HG03571 (cell line): ENCODE data around the gene TVP23C.
"Not testable (repeated sequence)": the region's sequence is repeated elsewhere in the genome, so short reads cannot be mapped to it uniquely, and the experiment has no call there.

Experiments used
- ATAC-seq: cut with Tn5 transposase; IDR thresholded peaks from one replicate; pipeline ENCODE4 v1.9.1; 2021; ENCODE audit not compliant: unreplicated experiment

TVP23C gene

DNA sequence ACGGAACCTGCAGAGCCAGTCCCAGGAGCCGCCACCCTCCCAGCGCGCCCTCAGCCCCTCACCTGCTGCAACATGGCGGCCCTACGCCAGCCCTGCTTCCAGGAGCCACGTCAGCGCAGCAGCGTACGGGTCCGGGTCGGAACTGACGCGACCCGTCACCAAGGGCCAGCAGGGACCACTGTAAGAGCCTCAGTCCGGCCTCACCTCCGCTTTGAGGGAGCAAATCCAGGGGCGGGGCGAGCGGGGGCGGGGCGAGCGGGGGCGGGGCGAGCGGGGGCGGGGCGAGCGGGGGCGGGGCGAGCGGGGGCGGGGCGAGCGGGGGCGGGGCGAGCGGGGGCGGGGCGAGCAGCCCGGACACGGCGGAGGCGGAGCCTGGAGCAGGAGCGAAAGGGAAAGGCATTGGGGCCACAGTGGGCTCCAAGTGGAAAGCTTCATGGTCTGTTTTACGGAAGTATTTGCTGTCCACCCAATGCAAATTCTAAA is at the start of gene TVP23C:
Gene TVP23C (minus strand): TSS at position 109 of the 483 bp plus-strand sequence. CDS start 35 bp downstream, at position 74.
- ATAC-seq: peak; percentile 83

DNA sequence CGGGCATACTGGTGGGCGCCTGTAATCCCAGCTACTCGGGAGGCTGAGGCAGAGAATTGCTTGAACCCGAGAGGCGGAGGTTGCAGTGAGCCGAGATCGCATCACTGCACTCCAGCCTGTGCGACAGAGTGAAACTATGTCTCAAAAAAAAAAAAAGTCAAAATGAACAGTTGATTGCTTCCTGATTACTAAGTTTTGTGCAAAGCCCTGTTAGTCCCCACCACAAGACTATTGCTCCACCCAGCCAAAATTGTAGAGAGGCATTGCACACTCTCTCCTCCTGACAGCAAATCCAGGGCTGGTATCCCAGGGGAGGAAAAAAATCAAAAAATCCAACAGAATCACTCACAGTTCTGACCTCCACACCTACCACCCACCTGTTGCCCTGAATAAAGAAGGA is 29.7 kb upstream of the TVP23C start:
- not testable (repeated sequence) for ATAC-seq

DNA sequence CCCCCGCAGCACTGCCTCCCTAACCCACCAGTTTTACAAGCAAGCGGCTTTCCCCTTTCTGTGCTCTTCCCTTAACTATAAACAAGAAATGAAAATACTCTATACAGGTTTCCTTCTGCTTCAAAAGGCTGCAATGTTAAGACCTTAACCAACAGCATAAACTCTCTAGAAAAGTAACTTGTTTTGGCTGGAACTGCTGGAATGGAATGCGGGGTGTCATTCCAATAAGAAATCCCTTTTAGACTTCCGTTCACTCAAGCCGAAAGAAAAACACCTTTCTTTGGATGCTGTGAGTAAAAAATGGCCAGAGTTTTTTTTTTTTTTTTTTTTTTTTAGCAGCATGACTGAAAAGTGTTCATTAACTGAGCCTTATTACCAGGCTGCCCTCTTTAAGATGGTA is 28.7 kb upstream of the TVP23C start:
- not testable (repeated sequence) for ATAC-seq

DNA sequence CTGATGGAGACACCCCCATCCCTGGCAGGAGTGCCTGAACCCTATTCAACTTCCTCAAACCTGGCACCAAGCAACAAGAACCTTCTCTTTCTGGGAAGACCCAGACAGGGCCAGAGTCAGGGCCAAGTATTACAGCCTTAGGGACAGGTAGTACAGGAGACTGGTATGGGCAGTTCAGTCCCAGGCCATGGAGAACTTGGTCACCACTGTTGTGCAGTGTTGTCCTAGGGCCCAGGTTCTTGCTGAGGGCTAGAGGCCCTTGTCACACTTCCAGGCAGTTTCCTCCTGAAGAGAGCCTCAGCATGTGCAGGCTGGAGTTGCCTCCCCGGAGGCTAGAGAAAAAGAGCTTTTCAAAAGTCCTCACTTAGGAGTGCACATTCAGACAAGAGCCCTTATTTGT is 27.6 kb upstream of the TVP23C start:
- ATAC-seq: not testable (repeated sequence)

DNA sequence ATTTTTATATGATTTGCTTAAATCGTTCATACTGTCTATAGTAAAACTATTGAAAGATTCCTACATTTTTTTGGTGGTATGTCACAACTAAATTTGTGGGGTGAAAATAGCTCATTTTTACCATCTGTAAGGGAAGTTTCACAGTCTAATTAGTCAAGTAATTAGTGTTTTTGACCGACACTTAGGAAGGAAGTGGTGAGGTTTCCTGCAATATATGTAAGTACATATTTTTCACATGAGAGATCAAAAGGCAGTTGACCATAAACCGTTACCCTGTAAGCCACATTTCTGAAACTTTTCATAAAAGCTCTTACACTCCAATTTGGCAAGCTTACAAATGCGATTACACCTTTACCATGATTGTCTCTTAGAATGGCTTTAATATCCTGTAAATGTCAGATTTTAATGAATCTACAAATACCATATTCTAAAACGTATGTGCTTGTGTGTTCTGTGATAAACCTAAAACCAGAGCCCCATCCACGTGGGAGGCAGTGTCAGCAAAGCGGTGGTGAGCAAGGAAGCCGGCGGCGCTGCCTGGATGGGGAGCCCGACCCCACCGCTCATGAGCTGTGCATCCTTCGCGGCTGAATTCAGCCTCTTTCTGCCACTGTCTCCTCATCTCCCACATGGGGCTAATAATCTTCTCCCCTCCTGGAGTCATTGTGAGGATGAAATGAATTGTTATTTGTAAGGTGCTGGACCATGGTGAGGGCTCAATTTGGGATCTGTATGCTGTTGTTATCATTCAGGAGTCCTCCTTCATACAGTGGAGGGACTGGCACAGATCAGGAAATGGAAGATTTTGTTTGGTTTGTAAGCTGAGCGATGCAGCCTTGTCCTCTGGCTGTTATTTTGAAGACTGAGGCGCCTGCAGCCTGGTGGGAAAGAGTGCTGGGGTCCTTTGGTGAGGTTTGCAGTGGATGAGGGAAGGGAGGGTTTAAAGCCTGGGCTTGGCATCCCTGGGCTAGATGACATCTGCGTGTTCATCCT is 26.6 kb upstream of the TVP23C start:
- ATAC-seq: peak; percentile 53

DNA sequence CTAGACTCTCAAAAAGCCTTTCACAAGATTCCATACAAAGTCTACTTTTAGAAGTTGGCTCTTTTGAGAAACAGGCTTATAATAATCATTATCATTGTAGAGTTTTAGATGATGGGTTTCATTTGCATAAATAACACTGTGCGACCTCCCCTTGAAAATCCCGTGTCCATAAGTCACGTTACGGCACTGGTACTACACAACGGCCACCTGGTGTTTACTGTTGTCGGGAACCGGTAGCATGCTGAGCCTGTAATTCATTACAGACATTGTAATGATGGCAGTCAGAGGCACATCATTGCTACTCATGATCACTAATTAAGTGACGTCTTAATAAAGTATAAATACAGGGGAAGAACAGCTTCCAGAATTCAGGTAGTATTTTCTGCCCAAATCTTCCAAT is 24.7 kb upstream of the TVP23C start:
- ATAC-seq: not testable (repeated sequence)

DNA sequence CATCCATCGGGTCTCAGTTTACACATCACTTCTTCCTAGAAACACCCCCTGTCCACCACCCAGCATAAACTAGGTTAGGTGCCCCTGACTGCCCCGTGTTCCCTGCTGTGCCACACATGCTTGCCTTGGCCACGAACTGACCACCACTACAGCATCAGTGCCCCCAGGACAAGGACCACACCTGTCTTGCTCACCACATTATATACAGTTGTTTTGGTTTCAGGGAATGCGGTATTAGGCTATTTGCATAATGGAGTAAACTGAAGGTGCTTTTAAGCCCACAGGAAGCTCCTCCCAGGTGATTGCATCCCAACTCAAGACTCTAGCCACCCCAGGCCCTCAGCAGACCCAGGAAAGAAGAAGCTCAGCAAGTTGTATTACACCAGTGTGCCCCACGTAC is 20.0 kb upstream of the TVP23C start:
- not testable (repeated sequence) for ATAC-seq

DNA sequence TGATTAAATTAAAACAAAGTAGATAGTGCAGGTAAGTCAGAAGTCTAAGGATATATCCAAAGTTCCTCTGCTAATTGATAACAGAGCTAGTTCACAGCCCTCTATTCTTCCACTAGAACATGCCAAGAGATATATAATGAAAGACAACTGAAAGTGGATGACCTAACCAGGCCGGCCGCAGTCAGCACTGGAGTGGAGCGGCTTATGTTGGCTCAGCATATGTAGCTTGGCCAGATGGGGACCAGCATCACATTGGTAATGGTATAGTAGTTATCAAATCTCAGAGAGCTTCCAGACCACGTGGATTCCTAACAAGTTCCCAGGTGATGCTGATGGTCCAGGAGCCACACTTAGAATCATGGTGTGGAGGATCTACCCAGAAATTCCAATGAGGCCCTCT is 18.2 kb upstream of the TVP23C start:
- not testable (repeated sequence) for ATAC-seq

DNA sequence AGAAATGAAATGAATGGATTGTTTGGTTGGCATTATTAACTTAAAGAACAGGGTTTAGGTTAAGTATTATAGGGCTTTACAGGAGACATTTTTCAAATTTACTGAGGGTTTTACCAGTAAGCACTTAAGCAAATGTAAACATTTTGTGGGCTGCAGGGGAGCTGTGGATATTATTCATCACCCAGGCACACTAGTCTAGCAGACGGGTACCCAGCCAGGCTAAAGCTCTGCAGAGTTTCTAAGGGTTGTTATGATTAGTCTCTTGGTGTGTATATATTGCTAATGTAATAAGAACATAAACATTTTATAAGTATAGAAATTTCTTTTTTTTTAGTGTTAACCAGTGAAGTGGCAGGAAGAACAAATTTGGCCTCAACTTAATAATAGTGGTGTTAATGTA is 13.6 kb upstream of the TVP23C start:
- not testable (repeated sequence) for ATAC-seq

DNA sequence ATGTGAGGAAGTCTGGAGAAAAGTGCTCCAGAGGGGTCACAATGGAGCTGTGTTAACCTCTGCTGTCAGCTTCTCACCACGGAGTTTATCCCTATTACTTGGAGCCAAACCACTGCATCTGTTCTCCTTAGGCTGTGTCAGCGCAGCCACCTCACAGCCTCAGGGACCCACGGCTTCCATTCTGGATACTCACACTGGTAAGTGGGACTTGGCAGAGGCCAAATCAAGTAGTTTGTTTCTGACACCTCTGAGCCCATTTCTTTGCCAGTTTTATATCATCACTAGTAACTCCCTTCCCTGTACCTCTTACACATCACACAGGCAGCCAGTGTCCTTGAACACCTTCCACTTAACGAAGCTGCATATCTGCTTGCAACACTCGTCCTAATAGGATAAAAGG is 11.4 kb upstream of the TVP23C start:
- not testable (repeated sequence) for ATAC-seq

DNA sequence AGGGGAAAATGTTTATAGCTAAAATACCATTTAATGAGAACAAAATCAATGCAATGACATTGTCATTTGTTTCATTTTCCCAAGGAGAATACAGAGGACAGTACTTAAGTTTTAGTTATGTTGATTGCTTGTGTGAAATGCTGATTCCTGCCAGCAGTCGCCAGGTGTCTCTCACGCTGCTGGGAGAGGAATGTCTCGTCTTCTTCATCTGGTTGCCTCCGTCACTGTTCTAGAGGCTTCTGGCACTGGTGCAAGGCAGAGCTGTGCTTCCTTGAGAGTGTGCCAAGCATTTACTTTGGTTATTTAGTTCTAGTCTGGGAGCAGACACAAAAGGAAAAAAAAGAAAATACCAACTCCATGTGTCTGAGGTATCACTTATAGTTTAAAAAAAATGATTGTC is 10.6 kb upstream of the TVP23C start:
- ATAC-seq: not testable (repeated sequence)

DNA sequence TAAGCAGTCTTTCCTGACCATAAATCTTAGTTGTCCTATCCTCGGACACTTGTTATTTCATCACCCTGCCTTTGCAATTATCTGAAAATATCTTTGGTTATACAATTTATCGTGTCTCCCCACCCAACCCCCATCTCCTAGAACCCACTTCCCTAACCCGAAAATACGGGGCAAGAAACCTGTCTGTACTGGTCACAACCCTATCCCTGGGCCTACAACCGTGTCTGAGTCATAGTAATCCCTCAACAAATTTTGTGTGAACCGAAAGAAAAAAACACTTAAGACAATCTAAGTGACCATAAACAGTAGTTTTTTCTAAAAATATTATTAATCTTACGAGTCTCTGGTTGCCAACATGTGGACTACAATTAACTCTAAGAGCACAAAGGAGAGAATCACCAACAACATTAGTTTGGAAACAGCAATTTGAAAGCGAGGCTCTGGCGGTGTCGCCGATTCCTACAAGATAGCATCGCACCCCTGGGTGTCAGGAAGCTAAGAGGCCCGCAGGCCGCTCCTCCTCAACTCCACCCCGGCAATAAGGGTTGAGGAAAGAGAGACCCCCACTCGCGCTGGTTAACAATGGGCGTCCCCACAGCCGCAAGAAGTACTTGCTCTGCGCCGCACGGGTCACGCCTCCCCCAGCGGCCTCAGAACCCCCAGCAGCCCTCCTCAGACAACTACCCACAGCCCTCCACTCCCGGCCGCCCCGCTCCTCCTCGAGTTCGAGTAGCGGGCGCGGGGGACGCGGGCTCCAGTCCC is 489 bp downstream of the TVP23C start:
- ATAC-seq: peak; percentile 28

DNA sequence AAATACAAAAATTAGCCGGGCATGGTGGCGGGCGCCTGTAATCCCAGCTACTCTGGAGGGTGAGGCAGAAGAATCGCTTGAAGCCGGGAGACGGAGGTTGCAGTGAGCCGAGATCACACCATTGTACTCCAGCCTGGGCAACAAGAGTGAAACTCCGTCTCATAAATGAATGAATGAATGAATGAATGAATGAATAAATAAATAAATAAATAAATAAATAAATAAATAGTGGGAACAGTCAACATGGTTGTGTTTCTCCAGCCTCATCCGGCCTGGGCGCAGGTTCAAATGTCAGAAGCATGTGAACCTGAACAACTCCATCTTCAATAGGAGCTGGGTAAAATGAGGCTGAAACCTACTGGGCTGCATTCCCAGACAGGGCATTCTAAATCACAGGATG is 1.8 kb downstream of the TVP23C start:
- ATAC-seq: not testable (repeated sequence)

DNA sequence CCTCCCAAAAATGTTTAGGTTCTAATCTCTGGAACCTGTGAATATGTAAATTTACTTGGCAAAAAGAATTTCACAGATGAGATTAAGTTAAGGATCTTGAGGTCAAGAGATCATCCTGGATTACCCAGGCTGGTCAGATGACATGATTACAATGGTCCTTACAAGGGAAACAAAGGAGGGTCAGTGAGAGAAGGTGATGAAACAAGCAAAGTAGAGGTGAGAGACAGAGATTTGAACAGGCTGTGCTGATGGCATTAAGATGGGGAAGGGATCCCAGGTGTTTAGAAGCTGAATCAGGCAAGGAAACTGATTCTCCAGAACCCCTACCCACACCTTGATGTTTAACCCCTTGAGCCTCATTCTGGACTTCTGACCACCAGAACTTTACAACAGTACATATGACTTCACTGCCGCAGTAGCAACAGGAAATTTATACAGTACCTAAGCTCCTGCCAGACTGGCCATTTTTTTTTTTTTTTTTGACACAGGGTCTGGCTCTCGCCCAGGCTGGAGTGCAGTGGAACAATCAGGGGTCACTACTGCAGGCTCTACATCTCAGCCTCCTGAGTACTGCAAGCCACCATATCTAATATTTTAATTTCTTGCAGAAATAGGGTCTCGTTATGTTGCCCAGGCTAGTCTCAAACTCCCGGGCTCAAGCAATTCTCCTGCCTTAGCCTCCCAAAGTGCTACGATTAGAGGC is 4.7 kb downstream of the TVP23C start:
- ATAC-seq: not testable (repeated sequence)

DNA sequence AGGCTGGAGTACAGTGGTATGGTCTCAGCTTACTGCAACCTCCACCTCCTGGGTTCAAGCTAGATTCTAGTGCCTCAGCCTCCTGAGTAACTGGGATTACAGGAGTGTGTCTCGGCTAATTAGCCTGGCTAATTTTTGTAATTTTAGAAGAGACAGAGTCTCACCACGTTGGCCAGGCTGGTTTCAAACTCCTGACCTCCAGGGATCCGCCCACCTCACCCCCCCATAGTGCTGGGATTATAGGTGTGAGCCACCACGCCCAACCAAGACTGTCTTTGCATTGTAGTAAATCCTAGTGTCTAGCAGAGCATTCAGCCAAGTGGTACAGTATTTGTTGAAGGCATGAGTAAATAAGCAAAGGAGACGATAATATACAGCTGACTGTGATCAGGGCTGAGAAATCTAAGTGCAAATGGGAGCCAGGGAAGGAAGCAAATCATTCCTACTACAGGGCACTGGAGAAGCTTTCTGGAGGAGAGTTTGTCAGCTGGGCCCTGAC is 5.9 kb downstream of the TVP23C start:
- not testable (repeated sequence) for ATAC-seq

DNA sequence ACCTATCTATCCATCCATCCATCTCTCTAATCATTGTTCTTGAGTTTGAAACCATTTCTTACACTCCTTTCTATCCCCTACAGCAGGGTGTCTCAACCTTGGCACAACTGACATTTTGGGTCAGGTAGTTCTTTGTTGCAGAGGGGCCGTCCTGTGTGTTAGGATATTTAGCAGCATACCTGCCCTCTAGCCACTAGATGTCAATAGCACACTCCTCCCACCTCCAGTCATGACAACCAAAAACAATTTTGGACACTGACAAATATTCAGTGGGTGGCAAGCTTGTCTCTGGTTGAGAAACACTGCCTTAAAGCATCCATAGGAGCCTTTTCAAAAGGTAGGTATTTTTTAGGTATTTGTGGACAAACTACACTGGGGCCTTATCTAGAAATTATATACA is 10.4 kb downstream of the TVP23C start:
- not testable (repeated sequence) for ATAC-seq

DNA sequence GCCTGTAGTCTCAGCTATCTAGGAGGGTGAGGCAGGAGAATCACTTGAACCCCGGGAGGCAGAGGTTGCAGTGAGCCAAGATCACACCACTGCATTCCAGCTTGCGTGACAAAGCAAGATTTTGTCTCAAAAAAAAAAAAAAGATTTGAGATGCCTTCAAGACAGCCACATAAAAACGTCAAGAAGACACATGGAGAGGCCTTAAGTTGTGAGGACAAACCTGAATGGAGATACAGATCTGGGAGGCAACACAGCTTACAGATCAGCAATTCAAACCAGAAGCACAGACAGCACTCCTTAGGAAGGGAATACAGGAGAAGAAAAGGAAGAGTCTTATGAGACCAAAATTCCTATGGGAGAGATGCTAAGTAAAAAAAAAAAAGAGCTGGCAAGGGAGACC is 13.7 kb downstream of the TVP23C start:
- not testable (repeated sequence) for ATAC-seq

DNA sequence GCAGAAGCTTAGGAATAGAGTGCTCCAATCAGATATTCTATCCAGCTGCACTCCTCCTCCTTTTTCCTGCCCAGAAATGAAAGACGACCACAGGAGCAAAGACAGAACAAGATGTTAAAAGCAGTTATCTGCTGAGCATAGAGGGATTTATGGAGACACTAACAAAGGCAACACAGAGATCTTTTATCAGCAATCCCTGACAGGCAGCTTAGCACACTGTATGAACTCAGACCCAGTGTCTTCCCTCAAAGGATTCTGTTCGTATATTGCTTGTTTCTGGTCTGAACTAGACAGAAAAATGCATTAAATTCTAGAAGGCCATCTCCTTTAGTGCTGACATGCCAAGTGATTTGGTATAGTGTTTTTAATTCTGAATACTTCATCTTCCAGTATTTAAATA is 16.7 kb downstream of the TVP23C start:
- not testable (repeated sequence) for ATAC-seq

DNA sequence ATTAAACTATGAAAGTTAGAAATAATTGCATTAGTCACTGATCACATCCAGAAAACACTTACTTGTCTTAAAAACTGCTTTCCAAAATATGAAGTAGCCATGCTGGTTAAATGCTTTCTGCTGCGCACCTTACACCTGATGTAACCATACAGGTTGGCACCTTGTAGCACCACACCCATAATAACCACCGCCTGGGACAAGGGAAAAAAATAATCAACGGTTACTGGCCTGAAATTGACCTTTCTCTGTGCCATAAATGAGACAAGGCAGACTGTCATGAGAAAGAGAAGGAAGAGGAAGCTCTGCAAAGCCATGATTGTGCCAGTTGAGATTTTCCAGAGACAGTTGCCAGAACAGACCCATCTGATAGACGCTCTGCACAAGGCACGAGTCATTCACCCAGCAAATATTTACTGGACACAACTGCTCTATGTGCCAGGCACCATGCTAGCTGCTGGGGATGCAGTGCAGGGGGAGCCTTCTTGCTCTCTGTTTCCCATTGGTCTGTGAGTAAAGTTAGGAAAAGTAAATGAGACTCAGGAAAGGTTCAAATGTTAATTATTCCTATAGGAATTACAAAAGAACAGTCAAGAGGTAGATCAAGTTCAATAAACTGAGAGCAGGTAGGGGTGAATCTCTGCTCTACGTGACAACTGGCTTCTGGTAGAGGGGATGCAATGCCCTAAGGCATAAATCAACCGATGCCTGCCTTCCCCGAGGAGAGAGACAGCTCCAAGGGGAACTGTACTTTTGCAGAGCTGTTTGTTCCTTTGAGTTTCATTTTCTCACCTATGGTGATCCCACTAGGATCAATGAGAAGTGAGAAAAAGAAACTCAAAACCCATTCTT is 22.7 kb downstream of the TVP23C start:
- not testable (repeated sequence) for ATAC-seq

DNA sequence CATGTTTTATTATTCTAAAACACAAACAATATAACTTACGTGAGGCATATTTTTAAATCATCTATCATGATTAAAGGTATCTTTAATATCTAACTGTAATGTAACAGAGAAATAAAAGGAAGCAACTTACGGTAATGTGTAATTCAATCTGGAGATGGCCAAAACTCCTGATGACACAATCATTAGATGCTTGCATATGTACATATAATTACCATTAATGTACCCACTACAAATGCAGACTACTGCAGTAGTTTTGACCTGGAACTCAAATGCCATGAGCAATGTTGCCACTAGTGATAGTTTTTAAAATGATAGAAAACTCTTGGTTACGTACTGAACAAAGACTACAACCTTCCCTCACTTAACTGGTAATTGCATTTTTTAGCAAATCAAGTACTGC is 30.2 kb downstream of the TVP23C start:
- ATAC-seq: not testable (repeated sequence)
